ACC112 (cell line): Measurements from ENCODE around the gene ADAMTS4.
A peak's percentile ranks its signal among the peaks of the same experiment; 100 is the strongest.

Experiments
- H2AFZ ChIP-seq: fragments of 200-600 bp; sonication (generic); one replicate; pipeline ENCODE4 v1.6.0; 2017; ENCODE audit warnings: antibody characterized with exemption, low read length; ENCODE audit not compliant: unreplicated experiment
- H3K27ac ChIP-seq: fragments of 200-600 bp; sonication (generic); 2 replicates; pipeline ENCODE4 v1.5.1; 2014; ENCODE audit warnings: low read depth, mild to moderate bottlenecking, antibody characterized with exemption, low read length, moderate library complexity
- H3K27me3 ChIP-seq: fragments of 200-600 bp; sonication (generic); 2 replicates; pipeline ENCODE4 v1.6.1; 2014; ENCODE audit warnings: mild to moderate bottlenecking, antibody characterized with exemption, low read length, moderate library complexity, mixed read lengths; ENCODE audit not compliant: insufficient read depth
- H3K36me3 ChIP-seq: fragments of 200-600 bp; sonication (generic); 2 replicates; pipeline ENCODE4 v1.6.1; 2016; ENCODE audit warnings: mild to moderate bottlenecking, antibody characterized with exemption, low read length, moderate library complexity, mixed read lengths; ENCODE audit not compliant: insufficient read depth
- H3K4me1 ChIP-seq: fragments of 200-600 bp; sonication (generic); one replicate; pipeline ENCODE4 v1.6.1; 2016; ENCODE audit warnings: low read length, mixed read lengths; ENCODE audit not compliant: insufficient read depth, unreplicated experiment, control insufficient read depth
- H3K4me3 ChIP-seq: fragments of 200-600 bp; sonication (generic); 2 replicates; pipeline ENCODE4 v1.5.1; 2014; ENCODE audit warnings: mild to moderate bottlenecking, low read depth, low read length
- H3K79me2 ChIP-seq: fragments of 200-600 bp; sonication (generic); one replicate; pipeline ENCODE4 v1.6.0; 2016; ENCODE audit warnings: low read length; ENCODE audit not compliant: control insufficient read depth, unreplicated experiment, insufficient read depth

ADAMTS4 gene

DNA sequence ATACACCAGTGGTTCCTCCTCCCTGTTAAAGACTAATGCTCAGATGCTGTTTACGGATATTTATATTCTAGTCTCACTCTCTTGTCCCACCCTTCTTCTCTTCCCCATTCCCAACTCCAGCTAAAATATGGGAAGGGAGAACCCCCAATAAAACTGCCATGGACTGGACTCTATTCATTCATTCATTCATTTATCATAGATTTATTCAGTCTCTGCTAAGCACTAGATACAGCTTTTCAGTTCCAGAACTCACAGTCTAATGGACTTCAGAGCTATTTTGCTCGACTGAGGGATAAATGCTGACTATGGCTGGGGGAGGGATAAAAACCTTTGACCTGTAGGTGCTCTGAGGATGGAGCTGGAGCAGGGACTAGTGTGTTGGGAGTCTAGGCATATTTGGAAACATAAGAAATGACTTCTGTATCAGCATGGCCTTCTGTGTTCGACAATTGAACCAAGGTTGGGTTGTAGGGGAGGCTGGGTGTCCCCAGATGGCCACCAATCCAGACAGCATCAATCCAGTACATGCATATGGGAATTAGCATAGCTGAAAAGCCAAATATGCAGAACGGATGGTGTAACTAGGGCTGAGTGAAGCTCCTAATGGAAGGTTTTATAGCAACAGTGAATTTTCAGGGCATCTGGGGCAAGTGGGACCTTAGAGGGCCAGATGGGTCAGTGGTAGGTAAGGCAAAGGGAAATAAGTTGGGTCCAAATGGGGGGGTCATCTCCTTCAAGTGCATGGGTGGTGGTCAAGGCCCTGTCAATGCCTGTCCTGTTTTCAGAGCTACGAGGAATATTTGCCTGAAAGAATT lies 20.4 kb upstream of the ADAMTS4 start:
- no peak overlapping the region for H3K4me3 ChIP-seq
- H3K27me3 ChIP-seq = no peaks in the 10 kb centered on the region
- H3K79me2 ChIP-seq = no peaks in the 10 kb centered on the region
- H3K27ac ChIP-seq = no peak overlapping the region
- no peaks in the 10 kb centered on the region for H3K36me3 ChIP-seq
- peaks cover 22% of the 10 kb centered on the region for H3K4me1 ChIP-seq
- H2AFZ ChIP-seq = no peak overlapping the region

- Histone ChIP-seq H2AFZ (no peak overlapping the region), H3K79me2 (no peaks in the 10 kb centered on the region), H3K27ac (peak overlapping the region; percentile 99), H3K36me3 (peaks cover 6% of the 10 kb centered on the region; the same call in 1 of the 2 replicates), H3K27me3 (no peaks in the 10 kb centered on the region), H3K4me3 (no peak overlapping the region), H3K4me1 (peaks cover 22% of the 10 kb centered on the region)
These were observed 19.6 kb upstream of the ADAMTS4 start for GRCh38 chr1:161218301-161219077.

- Histone ChIP-seq H3K79me2 (no peaks in the 10 kb centered on the region), H3K27ac (peak overlapping the region; percentile 99), H3K27me3 (no peaks in the 10 kb centered on the region), H3K4me1 (peaks cover 22% of the 10 kb centered on the region), H2AFZ (no peak overlapping the region), H3K4me3 (no peak overlapping the region), H3K36me3 (peaks cover 6% of the 10 kb centered on the region; the same call in 1 of the 2 replicates)
These were observed 19.0 kb upstream of the ADAMTS4 start for GRCh38 chr1:161217831-161218230.

- Histone ChIP-seq H3K27ac (peak overlapping the region; percentile 99), H3K36me3 (peaks cover 6% of the 10 kb centered on the region; the same call in 1 of the 2 replicates), H2AFZ (peak overlapping the region; percentile 75), H3K4me3 (peak overlapping the region; percentile 47), H3K79me2 (no peaks in the 10 kb centered on the region), H3K4me1 (peaks cover 22% of the 10 kb centered on the region), H3K27me3 (no peaks in the 10 kb centered on the region)
These were observed 18.3 kb upstream of the ADAMTS4 start for GRCh38 chr1:161216945-161217712.

- no peaks in the 10 kb centered on the region for H3K27me3 ChIP-seq
- no peak within 1 kb of the TSS for H3K4me3 ChIP-seq
- H3K27ac ChIP-seq = peak within 1 kb of the TSS; percentile 99
- H3K79me2 ChIP-seq = peaks cover 2% of the 10 kb centered on the region
- H2AFZ ChIP-seq = no peak within 1 kb of the TSS
- H3K36me3 ChIP-seq = peaks cover 11% of the 10 kb centered on the region
- H3K4me1 ChIP-seq = peaks cover 22% of the 10 kb centered on the region
These were observed 16.2 kb upstream of the ADAMTS4 start, which contains the start of gene FCER1G for GRCh38 chr1:161215076-161215475. FCER1G (plus strand) TSS chr1:161215295; CDS start chr1:161215322, 27 bp downstream.

DNA sequence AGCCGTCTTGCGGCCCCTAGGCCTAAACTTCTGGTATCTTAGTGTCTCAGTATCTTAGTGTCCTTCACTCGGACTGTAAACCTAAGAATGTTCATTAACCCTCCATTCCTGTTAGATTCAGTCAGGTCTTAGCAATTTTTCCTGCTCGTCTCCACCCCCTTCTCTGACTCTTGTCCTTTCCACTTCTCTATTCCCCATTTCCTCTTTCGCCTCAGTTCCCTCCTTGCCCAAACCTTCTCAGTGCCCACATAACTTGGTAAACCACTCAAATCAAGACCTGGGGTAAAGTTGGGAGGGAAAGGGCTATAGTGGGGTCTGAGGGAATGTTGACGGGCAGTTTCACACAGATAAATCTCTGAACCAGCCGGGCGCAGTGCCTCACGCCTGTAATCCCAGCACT lies 15.5 kb upstream of the ADAMTS4 start:
- Histone ChIP-seq H3K4me1 (peaks cover 22% of the 10 kb centered on the region), H3K36me3 (peaks cover 15% of the 10 kb centered on the region), H3K27ac (no peak overlapping the region), H2AFZ (no peak overlapping the region), H3K27me3 (no peaks in the 10 kb centered on the region), H3K4me3 (no peak overlapping the region), H3K79me2 (peaks cover 2% of the 10 kb centered on the region)

DNA sequence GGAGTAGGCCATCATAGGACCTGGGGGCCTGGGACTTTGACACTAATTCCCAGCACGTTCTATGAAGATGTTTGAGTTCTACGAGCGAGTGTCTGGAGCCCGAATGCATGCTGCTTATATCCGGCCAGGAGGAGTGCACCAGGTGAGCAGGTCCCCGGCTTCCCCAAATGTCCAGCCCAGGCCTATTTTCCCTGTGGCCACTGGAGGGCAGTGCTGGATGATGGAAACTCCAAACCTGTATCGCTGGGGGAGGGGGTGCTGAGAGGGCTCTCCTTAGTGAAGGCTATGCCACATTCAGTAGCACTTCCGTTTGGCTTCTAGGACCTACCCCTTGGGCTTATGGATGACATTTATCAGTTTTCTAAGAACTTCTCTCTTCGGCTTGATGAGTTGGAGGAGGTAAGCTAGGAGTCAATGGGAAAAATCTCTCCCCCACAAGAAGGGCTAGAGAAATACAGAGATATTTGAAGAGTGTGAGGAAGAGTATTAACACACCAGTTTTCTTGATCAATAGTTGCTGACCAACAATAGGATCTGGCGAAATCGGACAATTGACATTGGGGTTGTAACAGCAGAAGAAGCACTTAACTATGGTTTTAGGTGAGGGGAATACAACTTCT lies 11.0 kb upstream of the ADAMTS4 start:
- no peak overlapping the region for H3K4me3 ChIP-seq
- peak overlapping the region; percentile 29; the same call in 1 of the 2 replicates for H3K27ac ChIP-seq
- peaks cover 11% of the 10 kb centered on the region for H3K79me2 ChIP-seq
- peaks cover 18% of the 10 kb centered on the region for H3K36me3 ChIP-seq
- H3K27me3 ChIP-seq = no peaks in the 10 kb centered on the region
- peaks cover 15% of the 10 kb centered on the region for H3K4me1 ChIP-seq
- H2AFZ ChIP-seq = no peak overlapping the region

- Histone ChIP-seq H3K4me1 (peaks cover 30% of the 10 kb centered on the region), H3K79me2 (peaks cover 36% of the 10 kb centered on the region), H3K27me3 (no peaks in the 10 kb centered on the region), H3K4me3 (no peak overlapping the region), H2AFZ (no peak overlapping the region), H3K27ac (peak overlapping the region; percentile 84), H3K36me3 (peaks cover 22% of the 10 kb centered on the region)
These were observed 8.3 kb upstream of the ADAMTS4 start for GRCh38 chr1:161207173-161207572.

- Histone ChIP-seq H3K79me2 (peaks cover 36% of the 10 kb centered on the region), H3K4me3 (no peak overlapping the region), H3K36me3 (peaks cover 22% of the 10 kb centered on the region), H2AFZ (no peak overlapping the region), H3K27ac (peak overlapping the region; percentile 84), H3K4me1 (peaks cover 34% of the 10 kb centered on the region), H3K27me3 (no peaks in the 10 kb centered on the region)
These were observed 7.7 kb upstream of the ADAMTS4 start for GRCh38 chr1:161206411-161207140.
